H9 (cell line): ENCODE data around the gene NRG3. TPM values are rescaled to one million over a fixed set of nuclear protein-coding genes. Genes with fewer than 3 reads are reported as not detected.

Source experiments
- DNase-seq: peaks from one replicate; pipeline ENCODE4 v3.0.0-alpha.2; 2017
- H2AFZ ChIP-seq: one replicate; pipeline ENCODE4 v1.6.1; 2013; ENCODE audit warnings: mild to moderate bottlenecking, low read length, control low read depth, moderate library complexity
- H2AK5ac ChIP-seq: 2 replicates; pipeline ENCODE4 v1.6.1; 2013; ENCODE audit warnings: low read length, control low read depth, mixed read lengths; ENCODE audit not compliant: insufficient read length
- H2BK120ac ChIP-seq: one replicate; pipeline ENCODE4 v1.6.1; 2013; ENCODE audit warnings: low read depth, mild to moderate bottlenecking, low read length, control low read depth, inconsistent platforms; ENCODE audit not compliant: poor library complexity, severe bottlenecking
- H2BK12ac ChIP-seq: 2 replicates; pipeline ENCODE4 v1.6.1; 2013; ENCODE audit warnings: low read length, control low read depth, mixed read lengths, low read depth; ENCODE audit not compliant: insufficient read length
- H2BK15ac ChIP-seq: 2 replicates; pipeline ENCODE4 v1.6.1; 2013; ENCODE audit warnings: low read depth, low read length, control low read depth
- H2BK20ac ChIP-seq: one replicate; pipeline ENCODE4 v1.6.1; 2013; ENCODE audit warnings: low read depth, mild to moderate bottlenecking, low read length, control low read depth, inconsistent platforms; ENCODE audit not compliant: poor library complexity, severe bottlenecking
- H2BK5ac ChIP-seq: 2 replicates; pipeline ENCODE4 v1.6.1; 2013; ENCODE audit warnings: low read length, control low read depth, mixed read lengths; ENCODE audit not compliant: insufficient read length
- H3K14ac ChIP-seq: 2 replicates; pipeline ENCODE4 v1.6.1; 2013; ENCODE audit warnings: low read length, control low read depth; ENCODE audit not compliant: insufficient read depth
- H3K18ac ChIP-seq: 2 replicates; pipeline ENCODE4 v1.6.1; 2013; ENCODE audit warnings: low read depth, mild to moderate bottlenecking, mixed read lengths, low read length, control low read depth; ENCODE audit not compliant: insufficient read length
- H3K23ac ChIP-seq: 2 replicates; pipeline ENCODE4 v1.6.1; 2013; ENCODE audit warnings: low read length, control low read depth, mixed read lengths, low read depth; ENCODE audit not compliant: insufficient read length
- H3K23me2 ChIP-seq: 2 replicates; pipeline ENCODE4 v1.6.1; 2013; ENCODE audit warnings: low read depth, mild to moderate bottlenecking, mixed read lengths, low read length, control low read depth; ENCODE audit not compliant: insufficient read length, poor library complexity, severe bottlenecking
- H3K27ac ChIP-seq: 2 replicates; pipeline ENCODE4 v1.5.1; 2013; ENCODE audit warnings: low read length, control low read depth, mixed read lengths, low read depth; ENCODE audit not compliant: insufficient read length
- H3K27me3 ChIP-seq: 2 replicates; pipeline ENCODE4 v1.6.1; 2013; ENCODE audit warnings: low read length, control low read depth, inconsistent platforms; ENCODE audit not compliant: insufficient read depth
- H3K4ac ChIP-seq: 2 replicates; pipeline ENCODE4 v1.6.1; 2013; ENCODE audit warnings: low read depth, mild to moderate bottlenecking, control low read depth, inconsistent platforms, low read length, moderate library complexity
- H3K4me1 ChIP-seq: 2 replicates; pipeline ENCODE4 v1.6.1; 2013; ENCODE audit warnings: low read length, control low read depth, inconsistent platforms; ENCODE audit not compliant: insufficient read depth
- H3K4me2 ChIP-seq: 2 replicates; pipeline ENCODE4 v1.6.1; 2013; ENCODE audit warnings: low read length, control low read depth, mixed read lengths; ENCODE audit not compliant: insufficient read length, insufficient read depth
- H3K56ac ChIP-seq: 2 replicates; pipeline ENCODE4 v1.6.1; 2013; ENCODE audit warnings: low read depth, mild to moderate bottlenecking, mixed read lengths, low read length, control low read depth; ENCODE audit not compliant: insufficient read length
- H3K79me1 ChIP-seq: 2 replicates; pipeline ENCODE4 v1.6.1; 2013; ENCODE audit warnings: low read depth, mild to moderate bottlenecking, moderate library complexity, low read length, control low read depth, inconsistent platforms; ENCODE audit not compliant: insufficient read depth, poor library complexity, severe bottlenecking
- H3K79me2 ChIP-seq: 2 replicates; pipeline ENCODE4 v1.6.1; 2013; ENCODE audit warnings: low read length, control low read depth, inconsistent platforms; ENCODE audit not compliant: insufficient read depth
- H3K9ac ChIP-seq: 2 replicates; pipeline ENCODE4 v1.6.1; 2013; ENCODE audit warnings: low read length, control low read depth, mixed read lengths; ENCODE audit not compliant: insufficient read length; ENCODE audit errors: extremely low read depth
- H3K9me3 ChIP-seq: one replicate; pipeline ENCODE4 v1.6.1; 2013; ENCODE audit warnings: low read depth, low read length, inconsistent platforms; ENCODE audit not compliant: control insufficient read depth
- H3T11ph ChIP-seq: one replicate; pipeline ENCODE4 v1.6.1; 2013; ENCODE audit warnings: mild to moderate bottlenecking, low read length, control low read depth, inconsistent platforms
- H4K20me1 ChIP-seq: one replicate; pipeline ENCODE4 v1.6.1; 2013; ENCODE audit not compliant: control insufficient read depth, insufficient read length, insufficient read depth
- H4K5ac ChIP-seq: 2 replicates; pipeline ENCODE4 v1.6.1; 2013; ENCODE audit warnings: low read depth, mild to moderate bottlenecking, mixed read lengths, low read length, control low read depth; ENCODE audit not compliant: insufficient read length
- H4K8ac ChIP-seq: replicated peaks from 2 replicates; pipeline ENCODE4 v1.6.1; 2013; ENCODE audit warnings: low read length, control low read depth, mixed read lengths, low read depth; ENCODE audit not compliant: insufficient read length
- H4K91ac ChIP-seq: 2 replicates; pipeline ENCODE4 v1.6.1; 2013; ENCODE audit warnings: low read depth, mild to moderate bottlenecking, moderate library complexity, mixed read lengths, low read length, control low read depth; ENCODE audit not compliant: insufficient read length
- H3K27ac Mint-ChIP-seq, 3 experiments: 2 replicates in 2 of 3; 3 replicates in 1 of 3; pipeline ENCODE4 v1.8.0; 2020 to 2021; ENCODE audit warnings: mixed read lengths in 3 of 3, mild to moderate bottlenecking in 1 of 3, moderate library complexity in 1 of 3
- H3K27me3 Mint-ChIP-seq: 2 replicates; pipeline ENCODE4 v1.8.0; 2021; ENCODE audit warnings: low read depth, mild to moderate bottlenecking, moderate library complexity, mixed read lengths
- H3K36me3 Mint-ChIP-seq, 3 experiments: 2 replicates in 2 of 3; 3 replicates in 1 of 3; pipeline ENCODE4 v1.8.0; 2020 to 2021; ENCODE audit warnings: low read depth in 3 of 3, mixed read lengths in 3 of 3; ENCODE audit not compliant: insufficient read depth in 1 of 3
- H3K4me1 Mint-ChIP-seq, 2 experiments: 2 replicates each; pipeline ENCODE4 v1.8.0; 2020; ENCODE audit warnings: mixed read lengths in 2 of 2
- H3K4me3 Mint-ChIP-seq, 2 experiments: 2 replicates in 1 of 2; 3 replicates in 1 of 2; pipeline ENCODE4 v1.8.0; 2020 to 2021; ENCODE audit warnings: mild to moderate bottlenecking in 2 of 2, mixed read lengths in 2 of 2, moderate library complexity in 1 of 2
- H3K9me3 Mint-ChIP-seq, 2 experiments: 2 replicates in 1 of 2; 3 replicates in 1 of 2; pipeline ENCODE4 v1.8.0; 2020; ENCODE audit warnings: mild to moderate bottlenecking in 2 of 2, mixed read lengths in 2 of 2, moderate library complexity in 1 of 2
- WGBS: extraction: QIAGEN DNeasy Blood & Tissue Kit; methylation state at CpG from one replicate; pipeline ENCODE4 v1.1.7; 2013; ENCODE audit warnings: missing lambda C conversion rate, low lambda C conversion rate, mixed read lengths; ENCODE audit not compliant: insufficient read length; ENCODE audit errors: extremely low coverage; 5-methylcytosine and 5-hydroxymethylcytosine counted together
- total RNA-seq: library from RNA; stranded (reverse); gene quantifications from 2 replicates; pipeline ENCODE4 v1.2.1, GENCODE V29; 2021
- TF ChIP-seq, protein P1 (sequence below): fragments of 200-600 bp; sonication (generic); conservative IDR thresholded peaks from 3 replicates; pipeline ENCODE4 v1.8.0; 2021; ENCODE audit warnings: antibody characterized with exemption, mild to moderate bottlenecking

NRG3 gene
- total RNA-seq, 1 experiment from 2014 or later = 1.6 TPM

DNA sequence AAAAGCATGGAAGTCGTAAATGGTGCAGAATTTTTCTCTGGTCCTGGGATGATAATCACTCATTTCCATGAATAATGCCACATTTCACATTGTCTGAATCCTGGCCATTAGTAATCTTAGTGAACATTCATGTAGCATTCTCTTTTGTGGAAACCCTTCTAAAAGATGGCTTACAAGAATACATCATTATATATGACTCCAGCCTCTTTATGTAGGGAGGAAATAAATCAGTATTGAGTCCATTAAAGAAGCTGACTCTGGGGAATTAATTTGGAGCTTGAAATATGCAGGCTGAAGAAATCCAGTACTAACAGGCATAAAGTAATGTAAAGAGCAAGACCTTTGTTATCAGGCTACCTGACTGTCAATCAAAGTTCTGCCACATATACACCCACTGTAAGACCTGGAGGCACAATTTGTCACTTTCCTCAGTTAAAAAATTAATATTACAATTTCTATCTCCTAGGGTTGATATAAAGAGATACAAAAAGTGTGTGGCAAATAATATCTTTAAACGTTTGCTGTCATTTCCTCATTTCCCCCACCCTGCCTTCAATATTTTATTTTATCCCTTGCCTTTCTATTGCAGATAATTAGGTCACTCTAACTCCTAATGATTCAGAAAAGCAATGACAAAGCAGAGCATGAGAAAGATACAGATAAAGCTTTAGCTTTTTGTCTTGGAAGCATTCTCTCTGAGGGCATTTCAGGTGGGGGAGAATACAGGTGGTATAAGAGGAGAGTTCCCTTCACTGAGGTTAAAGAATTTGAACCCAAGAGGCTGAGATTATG is 1142.3 kb downstream of the NRG3 start:
- H3K14ac ChIP-seq = no peak overlapping the region
- H3K4ac ChIP-seq = no peak overlapping the region
- no peak overlapping the region for H4K91ac ChIP-seq
- no peak overlapping the region for H2BK15ac ChIP-seq
- no peak overlapping the region for H4K8ac ChIP-seq
- H2BK12ac ChIP-seq = no peak overlapping the region
- no peak overlapping the region for H2AFZ ChIP-seq
- WGBS = no CpG with 5 or more reads among the region's 2 CpGs
- no peak overlapping the region for H3K56ac ChIP-seq
- no peak overlapping the region for H4K5ac ChIP-seq
- no peaks in the 10 kb centered on the region for H3K79me2 ChIP-seq
- H2BK20ac ChIP-seq = no peak overlapping the region
- H2BK120ac ChIP-seq = no peak overlapping the region
- no peak for DNase-seq
- H2AK5ac ChIP-seq = no peak overlapping the region
- Mint-ChIP-seq H3K27ac (no peak overlapping the region; a peak in 1 of 7 replicates), H3K4me1 (peaks cover 8 to 10% of the 10 kb centered on the region in 2 experiments), H3K4me3 (no peak overlapping the region), H3K9me3 (peaks cover 11 to 14% of the 10 kb centered on the region in 2 experiments), H3K27me3 (no peaks in the 10 kb centered on the region; the same call in 1 of the 2 replicates), H3K36me3 (peaks cover 2 to 18% (median 7%) of the 10 kb centered on the region in 3 experiments; a peak in 5 of 7 replicates)
- H3K27ac ChIP-seq = no peak overlapping the region
- H3K4me1 ChIP-seq = no peaks in the 10 kb centered on the region; the same call in 1 of the 2 replicates
- TF ChIP-seq, protein P1, sequence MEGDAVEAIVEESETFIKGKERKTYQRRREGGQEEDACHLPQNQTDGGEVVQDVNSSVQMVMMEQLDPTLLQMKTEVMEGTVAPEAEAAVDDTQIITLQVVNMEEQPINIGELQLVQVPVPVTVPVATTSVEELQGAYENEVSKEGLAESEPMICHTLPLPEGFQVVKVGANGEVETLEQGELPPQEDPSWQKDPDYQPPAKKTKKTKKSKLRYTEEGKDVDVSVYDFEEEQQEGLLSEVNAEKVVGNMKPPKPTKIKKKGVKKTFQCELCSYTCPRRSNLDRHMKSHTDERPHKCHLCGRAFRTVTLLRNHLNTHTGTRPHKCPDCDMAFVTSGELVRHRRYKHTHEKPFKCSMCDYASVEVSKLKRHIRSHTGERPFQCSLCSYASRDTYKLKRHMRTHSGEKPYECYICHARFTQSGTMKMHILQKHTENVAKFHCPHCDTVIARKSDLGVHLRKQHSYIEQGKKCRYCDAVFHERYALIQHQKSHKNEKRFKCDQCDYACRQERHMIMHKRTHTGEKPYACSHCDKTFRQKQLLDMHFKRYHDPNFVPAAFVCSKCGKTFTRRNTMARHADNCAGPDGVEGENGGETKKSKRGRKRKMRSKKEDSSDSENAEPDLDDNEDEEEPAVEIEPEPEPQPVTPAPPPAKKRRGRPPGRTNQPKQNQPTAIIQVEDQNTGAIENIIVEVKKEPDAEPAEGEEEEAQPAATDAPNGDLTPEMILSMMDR = no peak
- no peaks in the 10 kb centered on the region for H4K20me1 ChIP-seq
- no peak overlapping the region for H3K18ac ChIP-seq
- no peak overlapping the region for H3K23ac ChIP-seq
- H2BK5ac ChIP-seq = no peak overlapping the region
- H3K27me3 ChIP-seq = no peaks in the 10 kb centered on the region
- H3K9me3 ChIP-seq = no peaks in the 10 kb centered on the region
- H3K79me1 ChIP-seq = no peaks in the 10 kb centered on the region
- H3K9ac ChIP-seq = no peak overlapping the region
- no peak overlapping the region for H3T11ph ChIP-seq
- no peak overlapping the region for H3K4me2 ChIP-seq
- H3K23me2 ChIP-seq = no peaks in the 10 kb centered on the region
